HepG2 (cell line): Measurements from ENCODE around the gene SHISA9. TPM values are rescaled to one million over a fixed set of nuclear protein-coding genes. Genes with fewer than 3 reads are reported as not detected.

Experiments used
- ARHGAP35 ChIP-seq: sonication (generic); formaldehyde crosslinking; IDR thresholded peaks from 2 replicates; pipeline ENCODE4 v1.9.0; 2022; ENCODE audit warnings: mild to moderate bottlenecking, inconsistent platforms, moderate library complexity, missing genetic modification reagents, borderline replicate concordance
- CC2D1A ChIP-seq: sonication (generic); formaldehyde crosslinking; IDR thresholded peaks from 2 replicates; pipeline ENCODE4 v1.8.1; 2023; ENCODE audit warnings: mild to moderate bottlenecking, missing genetic modification reagents
- CEBPG ChIP-seq: IDR thresholded peaks from 2 replicates; pipeline ENCODE4 v1.6.1; 2016
- CENPT ChIP-seq: sonication (generic); formaldehyde crosslinking; IDR thresholded peaks from 2 replicates; pipeline ENCODE4 v1.8.0; 2022; ENCODE audit warnings: low read depth, mild to moderate bottlenecking, moderate library complexity, missing genetic modification reagents
- ELF4 ChIP-seq: sonication (generic); formaldehyde crosslinking; IDR thresholded peaks from 2 replicates; pipeline ENCODE4 v1.5.0; 2020; ENCODE audit warnings: missing genetic modification reagents, mild to moderate bottlenecking, moderate library complexity, borderline replicate concordance
- GABPB1 ChIP-seq: IDR thresholded peaks from 2 replicates; pipeline ENCODE4 v1.6.1; 2016; ENCODE audit warnings: mild to moderate bottlenecking, missing genetic modification reagents, moderate library complexity, missing compliant biosample characterization
- JDP2 ChIP-seq: sonication (generic); formaldehyde crosslinking; IDR thresholded peaks from 2 replicates; pipeline ENCODE4 v1.8.1; 2022; ENCODE audit warnings: missing genetic modification reagents, borderline replicate concordance
- KDM3A ChIP-seq: IDR thresholded peaks from 2 replicates; pipeline ENCODE4 v1.6.1; 2018; ENCODE audit warnings: low read depth, missing compliant biosample characterization
- KLF9 ChIP-seq: IDR thresholded peaks from 2 replicates; pipeline ENCODE4 v1.6.1; 2016; ENCODE audit warnings: low read depth
- MED13 ChIP-seq: sonication (generic); formaldehyde crosslinking; IDR thresholded peaks from 2 replicates; pipeline ENCODE4 v1.5.0; 2020; ENCODE audit warnings: missing genetic modification reagents
- NR2C2 ChIP-seq: sonication (generic); formaldehyde crosslinking; IDR thresholded peaks from 2 replicates; pipeline ENCODE4 v1.4.0; 2020; ENCODE audit warnings: missing genetic modification reagents, mild to moderate bottlenecking, moderate library complexity, borderline replicate concordance
- NR2F6 ChIP-seq, 2 experiments: IDR thresholded peaks; 2 replicates each; pipeline ENCODE4 v1.6.1; 2016; ENCODE audit warnings: antibody characterized with exemption in 1 of 2, mild to moderate bottlenecking in 1 of 2
- REXO4 ChIP-seq: sonication (generic); formaldehyde crosslinking; IDR thresholded peaks from 2 replicates; pipeline ENCODE4 v1.8.0; 2022; ENCODE audit warnings: missing genetic modification reagents, mild to moderate bottlenecking, borderline replicate concordance
- SOX5 ChIP-seq: IDR thresholded peaks from 2 replicates; pipeline ENCODE4 v1.6.1; 2016; ENCODE audit warnings: borderline replicate concordance
- SRF ChIP-seq: IDR thresholded peaks from 2 replicates; pipeline ENCODE4 v1.6.1; 2011; ENCODE audit warnings: mild to moderate bottlenecking, low read depth, low read length, moderate library complexity
- ZBTB42 ChIP-seq: sonication (generic); formaldehyde crosslinking; IDR thresholded peaks from 2 replicates; pipeline ENCODE4 v1.5.0; 2020; ENCODE audit warnings: mild to moderate bottlenecking, missing genetic modification reagents
- ZFP37 ChIP-seq: sonication (generic); formaldehyde crosslinking; IDR thresholded peaks from 2 replicates; pipeline ENCODE4 v1.4.0; 2020; ENCODE audit warnings: missing genetic modification reagents, borderline replicate concordance
- ZNF225 ChIP-seq: sonication (generic); formaldehyde crosslinking; IDR thresholded peaks from 2 replicates; pipeline ENCODE4 v1.4.0; 2020; ENCODE audit warnings: mild to moderate bottlenecking, missing genetic modification reagents
- ZNF326 ChIP-seq: sonication (generic); formaldehyde crosslinking; IDR thresholded peaks from 2 replicates; pipeline ENCODE4 v1.4.0; 2020; ENCODE audit warnings: missing genetic modification reagents, borderline replicate concordance
- ZNF382 ChIP-seq: sonication (generic); formaldehyde crosslinking; IDR thresholded peaks from 2 replicates; pipeline ENCODE4 v1.5.0; 2020; ENCODE audit warnings: missing genetic modification reagents, mild to moderate bottlenecking, borderline replicate concordance
- ZNF441 ChIP-seq: sonication (generic); formaldehyde crosslinking; IDR thresholded peaks from 2 replicates; pipeline ENCODE4 v1.7.0; 2021; ENCODE audit warnings: missing genetic modification reagents, borderline replicate concordance
- ZNF451 ChIP-seq: sonication (generic); formaldehyde crosslinking; IDR thresholded peaks from 2 replicates; pipeline ENCODE4 v1.5.0; 2020; ENCODE audit warnings: mild to moderate bottlenecking, missing genetic modification reagents
- ZNF530 ChIP-seq: sonication (generic); formaldehyde crosslinking; IDR thresholded peaks from 2 replicates; pipeline ENCODE4 v1.5.0; 2020; ENCODE audit warnings: low read depth, mild to moderate bottlenecking, missing genetic modification reagents
- ZNF674 ChIP-seq: sonication (generic); formaldehyde crosslinking; IDR thresholded peaks from 2 replicates; pipeline ENCODE4 v1.5.0; 2020; ENCODE audit warnings: low read depth, mild to moderate bottlenecking, missing genetic modification reagents
- ZNF776 ChIP-seq: sonication (generic); formaldehyde crosslinking; IDR thresholded peaks from 2 replicates; pipeline ENCODE4 v1.4.0; 2020; ENCODE audit warnings: mild to moderate bottlenecking, missing genetic modification reagents
- ZNF788 ChIP-seq: sonication (generic); formaldehyde crosslinking; IDR thresholded peaks from 2 replicates; pipeline ENCODE4 v1.5.0; 2020; ENCODE audit warnings: mild to moderate bottlenecking, missing genetic modification reagents, borderline replicate concordance
- polyA plus RNA-seq, 8 experiments: library from polyadenylated mRNA; depleted of rRNA in 3 of 8; stranded (reverse) in 7 of 8; unstranded in 1 of 8; fragments of >200 nt; fragmentation: Illumina TruSeq in 4 of 8; extraction: Trizol in 4 of 8; gene quantifications; 2 replicates each; pipeline versions ENCODE4 v1.2.1 to v1.2.3, GENCODE V29; 2011 to 2016; ENCODE audit warnings: low read depth in 4 of 8, missing spikeins in 1 of 8, mixed read lengths in 1 of 8; ENCODE audit not compliant: insufficient read depth in 1 of 8
- total RNA-seq, 5 experiments: library from RNA; depleted of rRNA; stranded (reverse); fragments of >200 nt; fragmentation: Illumina TruSeq; extraction: Trizol; gene quantifications; 2 replicates each; pipeline ENCODE4 v1.2.3, GENCODE V29; 2016; ENCODE audit warnings: low read depth in 1 of 5
- TF ChIP-seq, protein P1 (sequence below): sonication (generic); formaldehyde crosslinking; IDR thresholded peaks from 2 replicates; pipeline ENCODE4 v1.4.0; 2020; ENCODE audit warnings: low read depth, missing genetic modification reagents
- TF ChIP-seq, protein P2 (sequence below): IDR thresholded peaks from 2 replicates; pipeline ENCODE4 v1.6.1; 2016; ENCODE audit warnings: missing genetic modification reagents, missing compliant biosample characterization

SHISA9 gene
- total and polyA plus RNA-seq, 2 of the 13 experiments (the other 11 are each of a cell fraction or from before 2014, with no cell fraction given): 0.01 TPM; not detected in 1

DNA sequence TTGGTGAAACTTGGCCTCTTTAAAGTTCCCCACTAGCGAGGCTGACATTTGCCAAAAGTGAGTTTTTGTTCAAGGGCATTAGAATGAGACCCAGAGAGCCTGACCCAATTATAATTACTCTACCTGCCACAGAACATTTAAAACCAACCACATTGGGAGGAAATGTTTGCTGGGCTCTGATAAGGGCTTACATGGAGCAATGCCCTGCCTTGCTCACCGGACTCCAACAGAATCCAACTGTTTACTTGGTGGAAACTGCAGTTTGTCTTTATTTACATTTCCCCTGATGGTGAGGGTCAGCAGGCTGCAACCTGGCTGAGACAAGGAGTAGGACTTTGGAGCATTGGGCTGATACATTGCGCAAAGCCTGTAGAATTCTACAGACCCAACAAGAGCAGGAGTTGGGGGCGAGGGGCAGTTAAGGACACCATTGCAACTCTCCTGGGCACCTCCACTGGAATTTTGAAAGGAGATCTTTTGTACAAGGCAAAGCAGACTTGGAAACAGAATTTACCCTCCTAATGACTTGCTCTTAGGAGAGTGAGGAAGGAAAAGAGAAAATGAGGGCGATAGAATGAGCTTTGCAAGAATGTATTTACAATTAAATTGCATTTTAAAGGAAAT, 368.6 kb downstream of the SHISA9 start (continued):
- TF ChIP-seq NR2F6 (IDR thresholded peaks at IDR 0.05): peak; percentile 90
- TF ChIP-seq NR2F6 (CRISPR knock-in tag; IDR thresholded peaks at IDR 0.05): peak; percentile 94
- peak; percentile 97 for TF ChIP-seq ZNF441
- TF ChIP-seq, protein P1, sequence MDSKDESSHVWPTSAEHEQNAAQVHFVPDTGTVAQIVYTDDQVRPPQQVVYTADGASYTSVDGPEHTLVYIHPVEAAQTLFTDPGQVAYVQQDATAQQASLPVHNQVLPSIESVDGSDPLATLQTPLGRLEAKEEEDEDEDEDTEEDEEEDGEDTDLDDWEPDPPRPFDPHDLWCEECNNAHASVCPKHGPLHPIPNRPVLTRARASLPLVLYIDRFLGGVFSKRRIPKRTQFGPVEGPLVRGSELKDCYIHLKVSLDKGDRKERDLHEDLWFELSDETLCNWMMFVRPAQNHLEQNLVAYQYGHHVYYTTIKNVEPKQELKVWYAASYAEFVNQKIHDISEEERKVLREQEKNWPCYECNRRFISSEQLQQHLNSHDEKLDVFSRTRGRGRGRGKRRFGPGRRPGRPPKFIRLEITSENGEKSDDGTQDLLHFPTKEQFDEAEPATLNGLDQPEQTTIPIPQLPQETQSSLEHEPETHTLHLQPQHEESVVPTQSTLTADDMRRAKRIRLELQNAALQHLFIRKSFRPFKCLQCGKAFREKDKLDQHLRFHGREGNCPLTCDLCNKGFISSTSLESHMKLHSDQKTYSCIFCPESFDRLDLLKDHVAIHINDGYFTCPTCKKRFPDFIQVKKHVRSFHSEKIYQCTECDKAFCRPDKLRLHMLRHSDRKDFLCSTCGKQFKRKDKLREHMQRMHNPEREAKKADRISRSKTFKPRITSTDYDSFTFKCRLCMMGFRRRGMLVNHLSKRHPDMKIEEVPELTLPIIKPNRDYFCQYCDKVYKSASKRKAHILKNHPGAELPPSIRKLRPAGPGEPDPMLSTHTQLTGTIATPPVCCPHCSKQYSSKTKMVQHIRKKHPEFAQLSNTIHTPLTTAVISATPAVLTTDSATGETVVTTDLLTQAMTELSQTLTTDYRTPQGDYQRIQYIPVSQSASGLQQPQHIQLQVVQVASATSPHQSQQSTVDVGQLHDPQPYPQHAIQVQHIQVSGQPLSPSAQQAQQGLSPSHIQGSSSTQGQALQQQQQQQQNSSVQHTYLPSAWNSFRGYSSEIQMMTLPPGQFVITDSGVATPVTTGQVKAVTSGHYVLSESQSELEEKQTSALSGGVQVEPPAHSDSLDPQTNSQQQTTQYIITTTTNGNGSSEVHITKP (CRISPR knock-in tag): peak; percentile 77; the same call in 1 of the 2 replicates
- no peak for TF ChIP-seq CENPT (CRISPR knock-in tag)
- no peak for TF ChIP-seq ZNF776
- 0 out of 2 replicates have a peak, but pooled peaks have one; percentile 64 for TF ChIP-seq ZFP37 (CRISPR knock-in tag)
- TF ChIP-seq KLF9 (CRISPR knock-in tag): peak; percentile 74; the same call in 1 of the 2 replicates
- TF ChIP-seq, protein P2, sequence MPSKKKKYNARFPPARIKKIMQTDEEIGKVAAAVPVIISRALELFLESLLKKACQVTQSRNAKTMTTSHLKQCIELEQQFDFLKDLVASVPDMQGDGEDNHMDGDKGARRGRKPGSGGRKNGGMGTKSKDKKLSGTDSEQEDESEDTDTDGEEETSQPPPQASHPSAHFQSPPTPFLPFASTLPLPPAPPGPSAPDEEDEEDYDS (CRISPR knock-in tag): peak; percentile 43; the same call in 1 of the 2 replicates
- no peak for TF ChIP-seq REXO4 (CRISPR knock-in tag)
- TF ChIP-seq ZNF530 (CRISPR knock-in tag): no peak
- TF ChIP-seq NR2C2 (CRISPR knock-in tag): peak; percentile 84
- TF ChIP-seq ZNF788: peak; percentile 93; the same call in 1 of the 2 replicates
- TF ChIP-seq SRF: peak; percentile 42; the same call in 1 of the 2 replicates
- TF ChIP-seq GABPB1 (CRISPR knock-in tag): peak; percentile 50; the same call in 1 of the 2 replicates
- no peak; the same call in 1 of the 2 replicates for TF ChIP-seq ZNF225 (CRISPR knock-in tag)
- peak; percentile 90 for TF ChIP-seq SOX5
- no peak; the same call in 1 of the 2 replicates for TF ChIP-seq JDP2 (CRISPR knock-in tag)
- peak; percentile 51; the same call in 1 of the 2 replicates for TF ChIP-seq ELF4
- TF ChIP-seq ZNF326: no peak
- TF ChIP-seq CC2D1A (CRISPR knock-in tag): no peak
- peak; percentile 96; the same call in 1 of the 2 replicates for TF ChIP-seq KDM3A (CRISPR knock-in tag)
- TF ChIP-seq ARHGAP35: no peak
- TF ChIP-seq ZNF674: no peak
- no peak for TF ChIP-seq ZNF451 (CRISPR knock-in tag)
- no peak for TF ChIP-seq MED13 (CRISPR knock-in tag)
- TF ChIP-seq ZBTB42 (CRISPR knock-in tag): no peak
- peak; percentile 77; the same call in 1 of the 2 replicates for TF ChIP-seq ZNF382 (CRISPR knock-in tag)
- peak; percentile 99 for TF ChIP-seq CEBPG
